GM15510 (cell line): ENCODE data around the gene ING1.

ENCODE experiments used
- POLR2A ChIP-seq: IDR thresholded peaks from 3 replicates; pipeline ENCODE4 v1.6.1; 2011; ENCODE audit warnings: borderline replicate concordance; ENCODE audit not compliant: insufficient read length; ENCODE audit errors: extremely low read depth

The ING1 gene

GRCh38 chr13:110737555-110737954 is 24.1 kb downstream of the ING1 start:
- TF ChIP-seq POLR2A = no peak

GRCh38 chr13:110743687-110744086 is 30.2 kb downstream of the ING1 start:
- no peak for TF ChIP-seq POLR2A

- TF ChIP-seq POLR2A = no peak
Measured at GRCh38 chr13:110746438-110746837, 32.9 kb downstream of the ING1 start.

- TF ChIP-seq POLR2A = no peak
Measured at GRCh38 chr13:110748271-110748670, 34.8 kb downstream of the ING1 start.

- no peak for TF ChIP-seq POLR2A
Measured at GRCh38 chr13:110756219-110756631, 42.7 kb downstream of the ING1 start.

- no peak for TF ChIP-seq POLR2A
Measured at GRCh38 chr13:110757296-110757695, 43.8 kb downstream of the ING1 start.

GRCh38 chr13:110758195-110758805 is 44.8 kb downstream of the ING1 start:
- no peak for TF ChIP-seq POLR2A

- TF ChIP-seq POLR2A = no peak
Measured at GRCh38 chr13:110759710-110760109, 46.2 kb downstream of the ING1 start.

- no peak for TF ChIP-seq POLR2A
Measured at GRCh38 chr13:110760611-110761010, 47.1 kb downstream of the ING1 start.

GRCh38 chr13:110766671-110767430 is 53.4 kb downstream of the ING1 start:
- TF ChIP-seq POLR2A = no peak

GRCh38 chr13:110767476-110767875 is 54.0 kb downstream of the ING1 start:
- TF ChIP-seq POLR2A = no peak

GRCh38 chr13:110769097-110769496 is 55.6 kb downstream of the ING1 start:
- no peak for TF ChIP-seq POLR2A

- TF ChIP-seq POLR2A = no peak
Measured at GRCh38 chr13:110770678-110771077, 57.2 kb downstream of the ING1 start.

- TF ChIP-seq POLR2A = no peak
Measured at GRCh38 chr13:110771194-110771593, 57.7 kb downstream of the ING1 start.

- no peak for TF ChIP-seq POLR2A
Measured at GRCh38 chr13:110772091-110772984, 58.8 kb downstream of the ING1 start.
